KOPT-K1 (cell line): ENCODE results near the gene MIDN.

ENCODE experiments used
- H3K27ac ChIP-seq: fragments of 200-600 bp; sonication (generic); 2 replicates; pipeline ENCODE4 v1.5.1; 2016; ENCODE audit warnings: antibody characterized with exemption, mild to moderate bottlenecking, low read depth, low read length; ENCODE audit not compliant: poor library complexity, severe bottlenecking
- H3K36me3 ChIP-seq: fragments of 200-600 bp; sonication (generic); 2 replicates; pipeline ENCODE4 v1.5.1; 2017; ENCODE audit warnings: antibody characterized with exemption, mild to moderate bottlenecking, low read length, moderate library complexity; ENCODE audit not compliant: insufficient read depth
- H3K9me3 ChIP-seq: fragments of 200-600 bp; sonication (generic); 2 replicates; pipeline ENCODE4 v1.5.1; 2017; ENCODE audit warnings: antibody characterized with exemption, low read length, mild to moderate bottlenecking; ENCODE audit not compliant: insufficient read depth, poor library complexity, severe bottlenecking

Gene MIDN

GRCh38 chr19:1254530-1255185 lies 6.3 kb downstream of the MIDN start:
- no peaks in the 10 kb centered on the region for H3K9me3 ChIP-seq
- peaks cover 50% of the 10 kb centered on the region for H3K36me3 ChIP-seq
- no peak overlapping the region for H3K27ac ChIP-seq

GRCh38 chr19:1255186-1256161 lies 7.1 kb downstream of the MIDN start:
- Histone ChIP-seq H3K9me3 (no peaks in the 10 kb centered on the region), H3K36me3 (peaks cover 50% of the 10 kb centered on the region), H3K27ac (no peak overlapping the region)

- H3K36me3 ChIP-seq = peaks cover 50% of the 10 kb centered on the region
Measured at GRCh38 chr19:1256646-1257474, 8.5 kb downstream of the MIDN start.

GRCh38 chr19:1257475-1258162 lies 9.2 kb downstream of the MIDN start:
- Histone ChIP-seq H3K9me3 (no peaks in the 10 kb centered on the region), H3K36me3 (peaks cover 50% of the 10 kb centered on the region), H3K27ac (peak overlapping the region; percentile 88)

More at GRCh38 chr19:1256646-1257474, 8.5 kb downstream of the MIDN start:
- H3K9me3 ChIP-seq = no peaks in the 10 kb centered on the region
- no peak overlapping the region for H3K27ac ChIP-seq

DNA sequence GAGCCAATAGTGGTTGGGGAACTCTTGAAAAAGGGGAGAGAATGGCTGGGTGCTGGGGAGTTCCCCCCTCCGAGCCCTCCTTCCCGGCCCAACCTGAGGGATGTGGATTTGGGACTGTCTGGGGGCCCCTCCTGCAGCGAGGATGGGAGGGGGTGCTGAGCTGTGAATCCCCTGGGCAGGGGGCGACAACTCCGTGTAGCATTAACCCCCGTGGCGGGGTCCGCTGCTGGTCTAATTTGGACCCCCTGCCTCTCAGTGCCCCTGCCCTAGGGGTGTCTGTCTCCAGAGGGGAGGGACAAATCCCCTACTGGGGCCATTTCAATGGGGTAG lies 9.7 kb downstream of the MIDN start:
- Histone ChIP-seq H3K9me3 (no peaks in the 10 kb centered on the region), H3K36me3 (peaks cover 50% of the 10 kb centered on the region), H3K27ac (peak overlapping the region; percentile 88)

- Histone ChIP-seq H3K36me3 (peaks cover 47% of the 10 kb centered on the region), H3K9me3 (no peaks in the 10 kb centered on the region), H3K27ac (peak overlapping the region; percentile 88)
Measured at GRCh38 chr19:1258707-1259205, 10.4 kb downstream of the MIDN start.

- Histone ChIP-seq H3K36me3 (peaks cover 41% of the 10 kb centered on the region), H3K27ac (peak overlapping the region; percentile 88)
Measured at GRCh38 chr19:1259206-1259875, 11.0 kb downstream of the MIDN start.

GRCh38 chr19:1259876-1260748 lies 11.7 kb downstream of the MIDN start:
- H3K9me3 ChIP-seq = no peaks in the 10 kb centered on the region
- peaks cover 33% of the 10 kb centered on the region for H3K36me3 ChIP-seq
- peak overlapping the region; percentile 88 for H3K27ac ChIP-seq

More at GRCh38 chr19:1259206-1259875, 11.0 kb downstream of the MIDN start:
- no peaks in the 10 kb centered on the region for H3K9me3 ChIP-seq

DNA sequence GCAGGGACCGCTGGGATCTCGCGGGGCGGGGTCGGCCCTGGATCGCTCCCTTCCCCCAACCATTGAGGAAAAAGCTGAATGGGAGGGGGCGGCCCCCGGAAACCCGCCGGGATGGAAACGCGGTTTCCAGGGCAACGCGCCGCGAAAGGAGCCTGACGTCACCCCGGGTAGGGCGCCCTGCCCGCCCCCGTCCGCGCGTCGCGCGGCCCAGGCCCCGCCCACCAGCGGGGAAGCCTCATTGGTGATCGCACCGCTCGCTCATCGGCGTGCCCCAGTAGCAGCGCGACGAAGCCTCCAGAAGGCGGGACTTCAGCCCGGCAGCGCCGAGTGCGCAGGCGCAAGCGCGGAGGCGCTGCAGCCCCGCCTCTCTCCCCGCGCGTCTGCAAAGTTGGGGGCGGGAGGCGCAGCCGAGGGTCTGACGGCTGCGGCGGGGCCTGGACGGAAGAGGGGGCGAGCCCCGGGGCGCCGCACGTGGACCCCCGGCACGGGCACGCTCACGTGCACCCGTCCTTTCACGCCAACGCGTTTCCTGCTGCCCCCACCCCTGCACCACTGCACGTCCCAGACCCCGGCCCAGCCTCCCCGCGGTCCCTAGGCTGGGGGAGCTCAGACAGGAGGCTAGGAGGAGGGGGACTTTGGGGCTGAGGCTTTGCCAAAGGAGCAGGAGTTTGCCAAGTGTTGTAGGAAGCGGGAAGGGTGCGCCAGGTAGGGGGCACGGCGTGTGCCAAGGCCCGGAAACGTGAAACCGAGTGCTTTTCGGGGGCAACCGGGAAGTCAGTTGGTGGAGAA lies 12.6 kb downstream of the MIDN start:
- peak overlapping the region; percentile 88 for H3K27ac ChIP-seq
- H3K36me3 ChIP-seq = peaks cover 25% of the 10 kb centered on the region
- H3K9me3 ChIP-seq = no peaks in the 10 kb centered on the region

DNA sequence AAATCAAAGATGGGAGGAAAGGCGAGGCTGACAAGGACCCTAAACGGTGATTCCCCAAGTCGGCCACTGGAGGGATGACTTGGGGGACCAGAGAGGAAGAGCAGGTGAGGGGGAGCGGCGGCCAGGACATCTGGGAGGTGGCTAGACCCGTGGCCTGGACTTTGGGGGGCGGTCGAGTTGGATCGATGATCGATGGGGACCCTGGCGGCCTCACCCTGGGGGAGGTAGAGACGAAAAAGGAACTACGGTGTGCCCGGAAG lies 13.1 kb downstream of the MIDN start:
- Histone ChIP-seq H3K36me3 (peaks cover 20% of the 10 kb centered on the region), H3K27ac (peak overlapping the region; percentile 87), H3K9me3 (no peaks in the 10 kb centered on the region)

GRCh38 chr19:1261798-1262622 lies 13.6 kb downstream of the MIDN start:
- Histone ChIP-seq H3K27ac (peak overlapping the region; percentile 87), H3K9me3 (no peaks in the 10 kb centered on the region), H3K36me3 (peaks cover 14% of the 10 kb centered on the region)

DNA sequence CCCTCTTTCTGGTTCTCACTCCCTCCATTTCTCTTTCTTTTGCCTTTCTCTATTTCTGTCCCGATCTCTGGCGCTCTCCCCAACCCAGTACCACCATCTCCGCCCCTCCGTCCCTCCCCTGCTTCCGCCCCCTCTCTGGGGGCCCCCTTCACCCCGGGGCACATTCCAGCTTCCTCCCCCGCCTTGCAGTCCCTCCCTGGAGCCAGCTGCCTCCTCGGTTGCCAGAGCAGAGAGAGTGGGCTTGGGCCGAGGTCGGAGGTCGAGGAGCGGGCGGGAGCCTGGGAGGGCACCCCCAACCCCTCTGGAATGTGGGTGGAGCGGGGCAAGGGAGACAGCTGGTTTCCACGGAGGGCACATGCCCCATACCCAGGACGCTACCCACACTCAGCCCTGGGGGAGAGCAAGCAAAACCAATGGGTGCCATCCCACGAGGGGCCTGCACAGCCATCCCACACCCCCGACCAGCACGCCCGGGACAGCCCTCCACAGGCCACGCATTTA lies 14.3 kb downstream of the MIDN start:
- Histone ChIP-seq H3K36me3 (peaks cover 8% of the 10 kb centered on the region), H3K27ac (peak overlapping the region; percentile 87), H3K9me3 (no peaks in the 10 kb centered on the region)
